DMS153 treated with DMSO at 0.1 percent for 48 hours (cell line): ENCODE measurements around the gene NEO1.
"Not testable (repeated sequence)": the region's sequence is repeated elsewhere in the genome, so short reads cannot be mapped to it uniquely, and the experiment has no call there.

Source experiments
- DNase-seq: peaks from one replicate; lab custom pipeline; 2025; ENCODE audit not compliant: unreplicated experiment; lab: John Stamatoyannopoulos, UW

Gene NEO1

DNA sequence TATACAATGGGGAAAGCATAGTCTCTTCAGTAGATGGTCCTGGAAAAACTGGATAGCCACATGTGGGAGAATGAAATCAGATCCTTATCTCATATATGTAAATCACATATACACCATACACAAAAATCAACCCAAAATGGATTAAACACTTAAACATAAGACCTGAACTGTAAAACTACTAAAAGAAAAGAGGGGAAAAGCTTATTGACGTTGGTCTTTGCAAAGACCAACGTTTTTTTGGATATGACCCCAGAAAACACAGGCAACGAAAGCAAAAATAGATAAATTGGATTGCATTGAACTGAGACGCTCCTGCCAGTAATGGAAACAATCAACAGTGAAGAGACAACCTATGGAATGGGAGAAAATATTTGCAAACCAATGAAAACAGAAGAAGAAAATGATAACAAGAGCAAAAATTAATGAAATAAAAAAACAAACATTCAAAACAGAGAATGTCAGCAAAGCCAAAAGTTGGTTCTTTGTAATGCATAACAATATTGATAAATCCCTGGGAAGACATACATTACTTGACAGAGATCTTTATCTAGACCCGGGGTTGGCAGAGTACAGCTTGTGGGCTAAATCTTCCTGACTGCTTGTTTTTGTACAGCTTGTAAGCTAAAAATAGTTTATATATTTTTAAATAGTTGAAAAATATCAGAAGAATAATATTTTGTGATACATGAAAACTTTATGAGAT is 86.9 kb downstream of the NEO1 start:
- DNase-seq: no peak

DNA sequence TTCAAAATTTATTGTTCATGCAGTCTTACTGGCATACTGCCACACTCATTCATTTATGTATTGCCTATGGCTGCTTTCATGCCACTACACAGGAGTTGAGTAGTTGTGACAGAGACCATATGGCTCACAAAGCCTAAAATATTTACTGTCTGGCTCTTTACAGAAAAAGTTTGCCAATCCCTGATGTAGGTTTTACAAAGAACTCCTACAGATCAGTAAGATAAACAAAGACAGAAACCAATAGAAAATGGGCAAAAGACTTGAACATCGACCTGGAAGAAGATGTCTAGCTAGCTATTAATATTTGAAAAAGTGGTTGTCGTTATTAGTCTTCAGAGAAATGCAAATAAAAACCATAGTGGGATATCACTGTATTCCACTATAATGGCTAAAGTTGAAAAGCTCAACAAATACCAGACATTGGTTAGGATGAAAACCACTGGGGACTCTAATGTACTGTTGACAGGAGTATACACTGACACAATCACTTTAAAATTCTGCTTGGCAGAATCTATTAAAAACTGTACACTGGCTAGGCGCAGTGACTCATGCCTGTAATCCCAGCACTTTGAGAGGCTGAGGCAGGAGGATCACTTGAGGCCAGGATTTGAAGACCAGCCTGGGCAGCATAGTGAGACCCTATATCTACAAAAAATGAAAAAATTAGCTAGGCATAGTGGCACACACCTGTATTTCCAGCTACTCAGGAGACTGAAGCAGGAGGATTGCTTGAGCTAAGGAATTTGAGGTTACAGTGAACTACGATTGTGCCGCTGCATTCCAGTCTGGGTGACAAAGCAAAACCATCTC is 87.7 kb downstream of the NEO1 start:
- no peak for DNase-seq

DNA sequence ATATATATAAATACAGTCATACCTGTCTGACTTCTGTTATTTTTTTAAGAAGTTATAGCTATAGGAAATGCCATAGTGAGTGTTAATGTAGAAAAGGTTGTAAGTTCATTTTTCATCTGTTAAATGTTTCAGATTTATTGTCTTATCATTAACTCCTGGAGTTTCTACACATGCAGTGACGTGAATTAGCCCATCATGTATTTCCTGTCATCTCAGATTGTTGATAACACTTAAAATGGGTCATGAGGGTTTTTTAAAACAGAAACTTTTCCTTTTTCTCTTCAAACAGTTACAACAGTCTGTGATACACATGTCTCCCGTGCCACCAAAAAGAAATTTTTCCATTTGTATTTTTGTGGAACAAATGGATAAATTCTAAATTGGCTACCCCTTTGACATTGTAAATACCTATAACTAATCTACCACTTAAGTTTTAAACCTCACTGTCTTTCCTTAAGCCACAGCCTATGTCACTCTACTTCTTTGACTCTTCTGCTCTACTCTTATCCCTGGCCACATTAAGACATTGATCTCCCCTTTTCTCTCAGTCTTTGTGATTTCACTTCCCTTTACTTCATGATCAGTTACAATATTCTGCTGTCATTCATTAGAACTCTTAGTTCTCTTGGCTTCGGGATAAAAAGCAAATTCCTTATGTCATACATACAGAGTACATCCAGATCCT is 89.1 kb downstream of the NEO1 start:
- DNase-seq: no peak

DNA sequence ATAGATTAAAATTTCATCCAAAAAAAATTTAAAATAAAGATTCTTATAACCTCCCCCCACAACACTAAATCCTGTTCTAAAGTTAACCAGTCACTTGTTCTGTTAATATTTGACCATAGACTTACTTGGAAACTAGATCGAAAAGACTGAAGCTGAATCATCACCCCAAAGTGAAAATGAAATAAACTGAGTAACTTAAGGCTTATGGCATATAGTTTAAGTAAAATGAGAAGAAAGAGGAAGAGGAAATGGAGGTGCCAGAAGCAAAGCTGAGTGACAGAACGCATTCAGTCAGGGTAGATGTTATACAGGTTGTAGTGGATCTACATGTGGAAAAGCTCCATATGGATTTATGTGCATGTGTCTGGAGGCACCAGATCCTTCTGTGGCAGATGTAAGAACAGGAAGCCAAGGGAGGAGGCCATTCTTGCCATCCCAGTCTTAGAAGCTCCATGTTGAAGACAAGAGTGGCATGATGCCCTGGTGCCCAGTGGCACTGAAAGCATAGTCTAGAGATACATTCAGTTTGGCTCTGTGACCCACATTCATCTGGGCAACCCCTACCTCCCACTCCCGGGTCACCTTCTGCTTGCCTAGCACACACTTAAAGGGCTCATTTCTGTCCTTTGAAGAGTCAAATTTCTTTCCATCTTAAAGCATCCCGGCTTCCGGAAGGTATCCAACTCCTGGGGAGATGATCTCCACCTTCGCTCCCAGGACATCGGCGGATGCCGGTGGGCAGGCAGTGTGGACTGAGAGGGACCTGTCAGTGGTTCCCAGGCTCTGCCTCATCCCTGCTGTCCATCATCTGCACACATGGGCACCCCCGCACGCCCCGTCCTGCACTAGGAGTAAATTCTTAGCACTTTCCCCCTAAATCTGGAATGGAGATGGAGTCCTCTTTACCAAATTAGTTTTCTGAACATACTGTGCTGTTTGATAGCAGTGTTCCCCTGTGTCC is 90.8 kb downstream of the NEO1 start:
- DNase-seq: no peak

DNA sequence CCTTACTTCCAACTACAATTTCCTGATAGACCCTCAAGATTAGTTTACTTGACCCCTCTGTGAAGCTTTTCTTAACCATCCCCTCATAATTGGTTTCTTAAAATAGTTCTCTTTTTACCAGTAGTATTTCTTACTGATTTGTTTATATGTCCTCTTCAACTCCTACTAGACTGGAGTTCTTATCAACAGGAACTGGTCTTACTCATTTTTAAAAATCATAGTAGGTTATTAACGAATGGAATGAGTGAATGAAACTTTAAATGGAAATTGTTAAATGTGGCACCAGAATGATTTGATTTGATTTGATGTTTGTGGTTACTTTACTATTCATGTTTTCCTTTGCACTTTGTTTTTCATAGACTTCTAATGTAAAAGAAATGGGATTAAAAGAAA is 91.5 kb downstream of the NEO1 start:
- no peak for DNase-seq

DNA sequence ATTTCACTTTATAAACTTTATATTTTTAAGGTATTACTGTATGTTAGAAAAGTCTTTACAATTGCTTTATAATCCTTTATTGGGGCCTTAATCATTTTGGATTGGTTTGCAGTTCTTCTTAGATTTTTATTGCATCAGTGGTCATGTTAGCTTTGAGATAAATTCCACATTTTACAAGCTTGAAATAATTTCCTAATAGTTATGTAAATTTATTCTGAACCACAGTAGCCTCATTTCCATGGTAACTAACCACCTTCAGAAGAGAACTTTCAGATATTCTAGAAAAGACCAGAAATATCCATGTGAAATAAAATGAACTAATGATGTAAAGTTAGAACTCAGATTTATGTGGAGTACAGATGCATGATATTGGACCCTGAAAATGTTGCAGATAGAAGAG is 94.2 kb downstream of the NEO1 start:
- no peak for DNase-seq

DNA sequence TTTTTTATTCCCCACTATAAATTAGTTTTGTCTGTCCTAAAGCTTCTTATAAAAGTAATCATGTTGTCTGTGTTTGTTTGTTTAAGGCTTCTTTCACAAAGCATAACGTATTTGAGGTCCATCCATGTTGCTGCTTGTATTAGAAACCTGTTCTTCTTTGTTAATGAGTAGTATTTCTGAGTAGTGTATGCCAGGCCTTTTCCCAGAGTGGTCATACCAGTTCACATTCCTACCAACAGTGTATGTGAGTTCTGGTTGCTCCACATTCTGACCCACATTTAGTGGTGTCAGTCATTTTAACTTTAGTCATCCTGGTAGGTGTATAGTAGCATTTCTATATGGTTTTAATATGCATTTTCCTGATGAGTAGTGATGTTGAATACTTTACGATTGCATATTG is 98.6 kb downstream of the NEO1 start:
- DNase-seq: no peak

DNA sequence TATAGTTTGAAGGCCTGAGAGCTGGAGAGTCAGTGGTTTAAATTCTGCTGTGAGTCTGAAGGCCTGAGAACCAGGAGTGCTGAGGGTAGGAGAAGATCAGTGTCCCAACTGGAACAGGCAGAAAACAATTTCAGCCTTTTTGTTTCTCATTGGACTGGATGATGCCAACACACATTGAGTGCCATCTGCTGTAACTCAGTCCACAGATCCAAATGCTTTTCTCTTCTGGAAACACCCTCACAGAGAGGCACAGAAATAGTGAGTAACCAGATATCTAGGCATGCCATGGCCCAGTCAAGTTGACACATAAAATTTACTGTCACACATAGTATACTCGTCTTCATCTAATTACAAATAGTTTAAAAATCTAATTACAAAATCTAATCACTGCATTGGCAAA is 100.8 kb downstream of the NEO1 start:
- DNase-seq: no peak

DNA sequence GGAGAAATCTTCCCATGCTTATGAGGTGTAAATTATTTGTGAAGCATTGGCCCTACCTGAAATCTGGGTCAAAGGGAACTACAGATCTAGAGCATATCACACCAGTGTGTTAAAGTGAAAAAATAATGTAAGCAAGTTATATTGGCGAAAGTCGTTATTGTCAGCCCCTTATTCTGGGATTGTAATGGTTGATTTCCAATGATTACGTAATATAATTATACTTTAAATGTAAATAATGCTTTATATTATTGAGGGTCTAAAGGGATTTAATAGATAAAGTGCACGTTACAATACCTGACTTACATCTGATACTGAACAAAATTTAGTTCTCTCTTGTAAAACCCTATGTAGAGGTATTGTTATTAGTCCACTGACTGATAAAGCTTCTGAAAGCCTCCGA is 101.2 kb downstream of the NEO1 start:
- no peak for DNase-seq

DNA sequence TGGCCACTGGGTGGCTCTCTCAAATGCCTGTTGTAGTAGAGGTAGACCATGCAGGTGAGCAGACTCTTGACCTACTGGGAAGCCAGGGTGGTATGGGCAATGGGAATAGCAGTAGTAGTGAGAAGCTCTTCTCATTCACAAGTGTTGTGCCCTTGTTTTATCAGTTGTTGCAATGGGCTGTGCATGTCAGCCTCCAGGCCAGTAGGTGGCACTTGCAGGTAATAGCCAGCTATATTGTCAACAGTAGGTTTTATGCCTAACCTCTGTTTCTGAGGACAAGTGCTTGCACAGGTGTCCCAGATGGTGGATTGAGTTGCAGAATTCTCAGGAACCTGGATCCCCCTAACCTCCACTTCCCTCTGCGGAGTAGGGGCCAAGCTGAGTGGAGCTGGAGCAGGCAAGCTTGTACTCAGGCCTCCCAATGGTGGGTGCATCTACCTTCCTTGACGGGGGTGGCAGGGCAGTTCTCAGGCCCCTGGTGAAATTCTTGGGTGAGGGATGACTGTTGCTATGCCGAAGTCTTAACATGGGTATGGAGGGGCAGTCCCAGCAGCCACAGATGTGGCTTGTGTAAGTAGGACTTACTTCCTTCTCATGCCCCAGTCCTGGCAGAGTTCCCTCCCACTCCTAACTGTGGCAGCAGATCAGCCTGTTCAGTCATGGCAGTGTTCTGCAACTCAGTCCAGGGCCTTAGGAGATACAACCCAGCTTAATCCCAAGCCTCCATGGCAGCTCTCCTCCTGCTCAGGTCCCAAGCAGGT is 104.3 kb downstream of the NEO1 start:
- no peak for DNase-seq

DNA sequence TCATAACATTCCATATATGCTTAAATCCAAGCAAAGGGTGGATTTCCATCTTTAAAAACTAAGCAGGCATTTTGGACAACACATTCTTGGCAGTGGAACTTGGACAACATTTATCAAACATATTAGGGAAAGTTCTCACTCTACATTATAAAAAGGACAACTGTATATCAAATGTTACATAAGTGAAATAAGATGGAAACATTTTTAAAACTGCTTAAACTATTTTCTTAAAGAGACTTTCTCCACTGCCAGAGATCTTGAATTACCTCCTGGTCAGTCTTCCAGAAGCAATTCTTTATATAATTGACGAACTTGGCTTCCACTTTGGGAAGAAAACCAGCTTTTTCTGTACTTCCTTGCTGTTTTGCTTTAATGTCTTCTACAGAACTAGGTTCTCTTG is 109.3 kb downstream of the NEO1 start:
- no peak for DNase-seq

DNA sequence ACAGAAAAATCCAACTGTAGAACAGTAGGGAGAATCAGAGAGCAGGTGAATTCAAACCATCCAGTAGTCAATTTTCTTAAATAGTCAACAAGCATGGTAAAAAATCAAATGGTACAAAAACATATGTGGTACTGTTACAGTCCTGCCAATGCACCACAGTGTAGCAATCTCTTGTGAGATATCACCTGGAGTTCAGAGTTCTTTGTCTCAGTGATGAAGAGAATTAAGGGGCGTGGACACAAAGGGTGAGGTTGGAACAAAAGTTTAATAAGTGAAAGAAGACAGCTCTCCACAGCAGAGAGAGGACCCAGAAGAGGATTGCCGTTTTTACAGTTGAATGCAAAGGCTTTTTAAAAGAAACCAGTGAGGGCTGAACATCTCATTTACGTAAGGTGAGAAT is 113.2 kb downstream of the NEO1 start:
- no peak for DNase-seq

DNA sequence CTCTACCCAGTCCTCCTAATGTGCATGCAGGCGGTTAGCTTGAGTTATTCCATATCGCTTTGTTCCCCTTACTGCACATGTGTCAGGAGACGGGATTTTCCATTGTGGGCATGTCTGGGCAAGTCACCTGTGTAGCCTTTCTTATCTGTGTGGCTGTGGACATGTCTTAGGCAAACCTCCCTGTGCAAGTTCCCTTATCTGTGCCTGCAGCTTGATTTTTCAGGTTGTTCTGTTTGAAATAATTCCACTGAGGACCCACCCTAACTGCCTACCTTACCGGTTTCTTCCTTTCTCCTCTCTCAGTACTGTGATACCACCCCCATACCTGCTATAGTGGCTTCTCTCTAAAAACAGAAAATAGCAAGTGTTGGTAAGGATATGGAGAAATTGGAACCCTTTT is 113.6 kb downstream of the NEO1 start:
- no peak for DNase-seq

DNA sequence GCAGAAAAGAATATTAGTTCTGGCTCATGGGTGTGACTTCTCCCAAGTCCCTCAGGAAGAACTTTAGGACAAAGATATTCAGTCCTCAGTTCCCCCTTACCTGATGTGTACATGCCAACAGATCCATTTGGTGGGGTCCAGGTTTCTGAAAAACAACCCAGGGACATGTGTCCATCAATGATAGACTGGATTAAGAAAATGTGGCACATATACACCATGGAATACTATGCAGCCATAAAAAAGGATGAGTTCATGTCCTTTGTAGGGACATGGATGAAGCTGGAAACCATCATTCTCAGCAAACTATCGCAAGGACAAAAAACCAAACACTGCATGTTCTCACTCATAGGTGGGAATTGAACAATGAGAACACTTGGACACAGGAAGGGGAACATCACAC is 114.4 kb downstream of the NEO1 start:
- DNase-seq: not testable (repeated sequence)

DNA sequence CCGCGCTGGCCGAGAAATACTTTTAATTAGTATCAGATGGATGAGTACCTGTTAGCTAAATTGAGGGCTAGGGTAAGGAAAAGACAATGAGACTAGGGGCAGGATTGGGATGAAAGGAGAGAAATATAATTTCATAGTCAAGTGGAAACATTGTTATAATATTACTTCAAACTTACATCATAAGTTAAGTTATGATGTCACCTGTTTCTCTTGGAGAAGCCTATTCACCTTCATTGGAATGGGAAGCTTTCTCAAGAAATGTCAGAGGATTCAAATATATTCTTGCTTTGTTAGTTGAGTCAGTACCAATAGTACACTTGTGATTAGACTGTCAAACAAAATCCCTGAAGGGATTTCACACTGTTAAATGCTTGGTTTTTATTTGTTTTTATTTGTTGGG is 116.2 kb downstream of the NEO1 start:
- no peak for DNase-seq

DNA sequence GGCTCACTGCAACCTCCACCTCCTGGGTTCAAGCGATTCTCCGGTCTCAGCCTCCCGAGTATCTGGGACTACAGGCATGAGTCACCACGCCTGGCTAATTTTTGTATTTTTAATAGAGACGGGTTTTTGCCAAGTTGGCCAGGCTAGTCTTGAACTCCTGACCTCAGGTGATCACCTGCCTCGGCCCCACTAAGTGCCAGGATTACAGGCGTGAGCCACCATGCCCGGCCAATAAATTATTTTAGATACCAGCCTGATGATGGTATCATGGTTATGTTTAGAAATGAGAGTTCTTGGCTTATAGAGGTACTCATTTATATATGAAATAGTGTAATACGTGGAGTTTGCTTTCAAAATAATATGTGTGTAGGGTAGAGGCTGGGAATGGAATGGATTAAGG is 119.4 kb downstream of the NEO1 start:
- DNase-seq: no peak

DNA sequence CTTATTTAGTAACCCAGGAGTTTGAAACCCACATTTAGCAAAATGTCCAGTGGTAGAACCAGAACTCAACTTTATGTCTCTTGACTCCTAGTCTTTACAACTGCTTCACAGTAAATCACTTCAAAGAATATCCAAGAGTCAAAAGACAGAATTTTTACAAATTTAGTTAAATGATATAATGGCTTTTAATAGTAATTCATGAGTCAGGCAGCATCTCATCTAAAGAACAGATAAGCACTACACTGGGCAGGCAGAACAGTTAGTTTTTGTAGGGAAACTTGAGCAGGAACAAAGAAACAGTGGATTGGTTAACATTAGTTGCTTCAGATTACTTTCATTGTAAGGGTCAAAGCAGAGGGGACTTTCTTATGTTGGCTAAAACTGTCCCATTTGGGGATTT is 120.2 kb downstream of the NEO1 start:
- DNase-seq: no peak

DNA sequence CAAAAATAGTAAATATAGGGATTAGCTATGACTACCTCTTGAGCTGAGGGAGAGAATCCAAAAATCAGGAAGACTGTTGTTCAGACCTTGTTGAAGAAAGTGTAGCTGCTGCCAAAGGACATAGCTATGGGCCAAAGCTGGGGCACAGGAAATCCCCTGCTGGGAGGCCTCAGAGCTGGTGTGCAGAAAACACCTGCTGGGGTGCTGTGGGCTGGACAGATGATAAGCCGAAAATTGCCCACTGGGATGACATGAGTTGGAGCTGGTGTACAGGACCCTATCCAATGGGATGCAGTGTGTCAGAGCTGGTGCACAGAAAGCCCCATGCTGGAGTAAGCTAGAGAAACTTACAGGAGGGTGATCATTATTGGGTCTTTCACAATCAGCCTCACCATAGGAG is 121.9 kb downstream of the NEO1 start:
- DNase-seq: no peak

DNA sequence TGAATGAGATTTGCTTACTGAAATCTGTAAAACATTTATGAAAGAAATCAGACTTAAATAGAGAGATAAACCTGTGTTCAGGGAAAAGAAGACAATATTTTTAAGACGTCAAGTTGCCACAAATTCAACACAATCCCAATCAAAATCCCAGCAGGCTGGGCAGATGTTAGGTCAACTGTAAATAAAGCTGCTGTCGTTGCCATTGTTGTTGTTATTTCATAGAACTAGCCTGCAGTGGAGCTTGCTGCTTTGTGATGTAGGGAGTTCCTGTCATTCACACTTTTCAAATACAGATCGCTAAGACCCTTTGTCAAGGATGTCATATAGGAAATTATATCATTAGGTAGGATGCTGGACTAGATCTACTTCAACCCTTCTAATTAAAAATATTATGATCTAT is 123.1 kb downstream of the NEO1 start:
- DNase-seq: no peak

DNA sequence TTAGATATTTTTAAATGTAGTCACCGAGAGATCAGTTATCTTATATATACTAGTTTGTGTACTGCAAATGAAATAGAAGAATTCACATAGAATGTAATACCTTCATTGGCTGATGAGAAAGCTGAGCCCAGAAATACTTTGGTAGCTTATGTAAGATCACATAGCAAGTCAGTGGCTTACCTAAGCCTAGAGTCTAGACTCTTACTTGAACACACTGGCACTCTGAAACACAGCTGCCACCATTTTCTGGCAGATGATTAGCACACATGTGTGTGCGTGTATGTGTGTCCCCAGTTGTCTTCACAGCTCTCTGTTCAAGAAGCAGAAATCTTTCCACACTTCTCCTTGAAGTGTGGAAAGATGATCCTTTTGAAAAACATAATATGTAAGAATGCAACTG is 124.3 kb downstream of the NEO1 start:
- no peak for DNase-seq
